VCaP (cell line): ENCODE data around the gene KCNQ2.

Source experiments
- H3K27ac ChIP-seq: fragments of 450-650 bp; 2 replicates; pipeline ENCODE4 v1.5.1; 2017
- CTCF ChIP-seq: fragments of 450-650 bp; conservative IDR thresholded peaks from 2 replicates; pipeline ENCODE4 v1.5.1; 2017; ENCODE audit warnings: mild to moderate bottlenecking, moderate library complexity

The KCNQ2 gene

GRCh38 chr20:63367446-63368055, 104.9 kb downstream of the KCNQ2 start:
- no peak for TF ChIP-seq CTCF

GRCh38 chr20:63366390-63367365, 105.8 kb downstream of the KCNQ2 start:
- H3K27ac ChIP-seq = no peak overlapping the region
- no peak for TF ChIP-seq CTCF

More at GRCh38 chr20:63367446-63368055, 104.9 kb downstream of the KCNQ2 start:
- H3K27ac ChIP-seq = no peak overlapping the region

GRCh38 chr20:63365601-63366389, 106.7 kb downstream of the KCNQ2 start:
- no peak for TF ChIP-seq CTCF
- no peak overlapping the region for H3K27ac ChIP-seq

GRCh38 chr20:63364801-63365585, 107.5 kb downstream of the KCNQ2 start:
- no peak for TF ChIP-seq CTCF
- no peak overlapping the region for H3K27ac ChIP-seq

- no peak for TF ChIP-seq CTCF
Observed at GRCh38 chr20:63363981-63364561, 108.4 kb downstream of the KCNQ2 start.

GRCh38 chr20:63363013-63363957, 109.2 kb downstream of the KCNQ2 start:
- H3K27ac ChIP-seq = no peak overlapping the region
- no peak for TF ChIP-seq CTCF

More at GRCh38 chr20:63363981-63364561, 108.4 kb downstream of the KCNQ2 start:
- H3K27ac ChIP-seq = no peak overlapping the region
